Measurements from ENCODE around the gene ELMOD1. TPM values are rescaled to one million over a fixed set of nuclear protein-coding genes. Genes with fewer than 3 reads are reported as not detected.

ELMOD1 gene
- not detected for total RNA-seq

GRCh38 chr11:107590460-107591377, at the start of gene ELMOD1:
TSS of gene ELMOD1 (plus strand) at chr11:107591147. CDS start at chr11:107618190, 27,043 bp downstream.
- no peaks in the 10 kb centered on the region for H3K36me3 ChIP-seq
- intact Hi-C loops (cut with DNase I), result no loop called here
- H3K27me3 ChIP-seq, result no peaks in the 10 kb centered on the region
- TF ChIP-seq CTCF (IDR thresholded peaks at IDR 0.05), result peak in 1 of 6 experiments; percentile 23
- TF ChIP-seq POLR2A (IDR thresholded peaks at IDR 0.05), result no peak
- DNase-seq, result peak; percentile 47 to 60
- peak within 1 kb of the TSS; percentile 23 to 79 (median 43) for H3K4me3 ChIP-seq (replicated peaks in 1 of 3)
- H3K27ac ChIP-seq, result no peak within 1 kb of the TSS
- peaks cover 8 to 17% of the 10 kb centered on the region in 2 donors for H3K4me1 ChIP-seq
- WGBS, 2 donors, result 0 to 3% methylated on average over 19 to 41 of the region's 74 CpGs
- H3K9me3 ChIP-seq, result no peaks in the 10 kb centered on the region

DNA sequence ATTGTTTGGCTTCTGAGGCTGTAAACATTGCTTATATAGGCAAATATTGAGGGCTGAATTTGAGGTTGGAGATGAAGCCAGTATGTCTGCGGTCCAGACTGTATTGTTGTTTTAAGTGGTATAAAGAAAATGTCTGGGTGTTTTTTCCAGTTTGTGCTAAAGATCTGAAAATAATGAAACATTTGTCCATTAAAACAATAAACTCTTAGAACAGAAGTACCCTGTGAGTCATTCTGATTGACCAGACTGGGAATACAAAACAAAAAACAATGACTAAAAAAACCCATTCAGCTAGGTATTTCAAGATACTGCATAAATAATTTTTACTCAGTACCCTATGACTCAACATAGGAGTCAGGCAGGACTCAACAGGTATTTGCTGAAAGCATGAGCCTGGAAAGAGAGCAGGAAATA, 45.8 kb upstream of the ELMOD1 start:
- WGBS, 2 donors, result 75 to 79% methylated on average over 1 of the region's 1 CpG
- intact Hi-C loops (cut with DNase I), result no loop called here
- no peak for DNase-seq

DNA sequence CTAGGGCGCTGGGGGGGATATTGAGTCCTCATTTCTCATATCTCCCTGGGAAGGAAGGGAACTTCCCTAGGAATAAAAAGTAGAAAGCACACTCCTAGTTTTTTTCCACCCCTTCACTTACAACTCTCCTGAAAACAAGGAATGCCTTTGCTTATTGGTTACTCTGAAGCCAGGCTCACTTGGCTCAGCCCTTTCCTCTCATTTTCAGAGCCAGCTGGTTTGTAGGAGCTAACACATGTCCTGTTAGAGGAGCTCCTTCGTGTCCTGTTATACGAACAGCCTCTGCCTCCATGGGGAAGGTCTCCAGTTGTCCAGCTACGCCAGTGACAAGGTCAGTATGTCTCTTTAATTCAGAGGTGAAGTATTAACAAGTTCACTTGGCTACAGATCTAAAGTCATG, 43.0 kb upstream of the ELMOD1 start:
- no peak for TF ChIP-seq CTCF (IDR thresholded peaks at IDR 0.05)
- 86 to 97% methylated on average over 4 of the region's 4 CpGs for WGBS, 2 donors
- Histone ChIP-seq H3K27me3 (no peaks in the 10 kb centered on the region), H3K4me3 (replicated peaks in 1 of 3) (no peak overlapping the region), H3K36me3 (peaks cover under 1 to 9% of the 10 kb centered on the region in 2 donors), H3K27ac (no peak overlapping the region), H3K4me1 (peaks cover 0 to 7% of the 10 kb centered on the region in 2 donors), H3K9me3 (no peaks in the 10 kb centered on the region)
- intact Hi-C loops (cut with DNase I), result no loop called here
- DNase-seq, result no peak

More for the DNA sequence above, 45.8 kb upstream of the ELMOD1 start:
- no peaks in the 10 kb centered on the region for H3K27me3 ChIP-seq
- H3K9me3 ChIP-seq, result no peaks in the 10 kb centered on the region
- TF ChIP-seq CTCF (IDR thresholded peaks at IDR 0.05) (no peak), POLR2A (IDR thresholded peaks at IDR 0.05) (no peak)
- no peaks in the 10 kb centered on the region for H3K36me3 ChIP-seq
- peaks cover 0 to 7% of the 10 kb centered on the region in 2 donors for H3K4me1 ChIP-seq
- H3K27ac ChIP-seq, result no peak overlapping the region
- H3K4me3 ChIP-seq (replicated peaks in 1 of 3), result no peak overlapping the region

DNA sequence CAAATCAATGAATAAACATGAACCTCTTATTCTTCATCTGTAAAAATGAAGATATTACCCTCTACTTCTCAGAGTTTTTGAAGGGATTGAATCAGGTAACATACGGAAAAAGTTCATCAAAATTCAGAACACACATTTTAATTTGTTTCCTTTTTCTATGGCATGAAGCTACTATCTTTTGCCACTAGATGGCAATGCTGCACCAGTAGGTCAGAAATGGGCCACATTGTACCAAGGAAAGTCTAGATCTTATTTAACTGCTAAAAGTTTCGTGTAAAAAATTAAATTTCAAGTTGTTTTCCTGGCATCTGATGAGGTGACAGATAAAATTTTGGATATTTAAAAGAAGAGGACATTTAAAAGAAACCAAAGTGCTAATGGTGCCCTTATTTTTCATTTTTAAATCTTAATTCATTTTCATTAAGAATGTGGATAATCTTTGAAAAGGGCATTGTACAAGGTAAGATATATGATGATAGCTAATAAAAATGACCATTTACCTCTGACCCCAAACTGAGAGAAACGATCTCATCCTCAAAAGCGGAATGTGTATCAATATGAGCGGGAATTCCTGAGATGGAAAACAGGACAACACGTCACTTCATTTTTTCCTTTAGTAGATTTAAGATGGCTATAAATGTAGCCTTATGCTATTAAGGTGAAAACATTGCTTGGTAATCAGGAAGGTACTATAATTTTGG, 41.5 kb upstream of the ELMOD1 start:
- intact Hi-C loops (cut with DNase I), result no loop called here
- TF ChIP-seq CTCF (IDR thresholded peaks at IDR 0.05) (peak; percentile 54 to 85 (median 60)), POLR2A (IDR thresholded peaks at IDR 0.05) (no peak)
- H3K27me3 ChIP-seq, result no peaks in the 10 kb centered on the region
- no peak for DNase-seq
- WGBS, 2 donors, result 78 to 79% methylated on average over 6 of the region's 6 CpGs
- H3K9me3 ChIP-seq, result no peaks in the 10 kb centered on the region
- H3K36me3 ChIP-seq, result peaks cover 5 to 9% of the 10 kb centered on the region in 2 donors
- H3K4me1 ChIP-seq, result peaks cover 0 to 7% of the 10 kb centered on the region in 2 donors
- H3K4me3 ChIP-seq (replicated peaks in 1 of 3), result no peak overlapping the region
- H3K27ac ChIP-seq, result no peak overlapping the region

DNA sequence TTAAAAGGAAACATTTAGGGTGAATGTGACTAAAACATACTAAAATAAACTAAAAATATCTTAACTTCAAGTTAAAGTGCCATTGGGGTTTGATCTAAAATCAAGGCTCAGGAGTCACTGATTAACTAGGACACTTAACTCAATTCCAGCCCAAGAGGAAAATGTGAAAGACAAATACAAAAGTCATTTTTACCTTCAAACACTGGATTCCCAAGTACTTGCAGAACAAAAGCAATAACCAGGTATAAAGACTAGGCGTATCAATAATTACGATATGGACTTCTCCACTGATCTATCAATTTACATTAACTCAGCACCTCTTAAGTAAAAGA, 41.0 kb upstream of the ELMOD1 start:
- Histone ChIP-seq H3K9me3 (no peaks in the 10 kb centered on the region), H3K27me3 (no peaks in the 10 kb centered on the region), H3K27ac (no peak overlapping the region), H3K4me3 (replicated peaks in 1 of 3) (no peak overlapping the region), H3K4me1 (peaks cover 0 to 5% of the 10 kb centered on the region in 2 donors), H3K36me3 (peaks cover 5 to 9% of the 10 kb centered on the region in 2 donors)
- intact Hi-C loops (cut with DNase I), result no loop called here
- no peak for TF ChIP-seq POLR2A (IDR thresholded peaks at IDR 0.05)
- TF ChIP-seq CTCF (IDR thresholded peaks at IDR 0.05), result no peak
- WGBS, 2 donors, result 96 to 98% methylated on average over 2 of the region's 2 CpGs
- DNase-seq, result no peak

Data from thyroid gland (tissue), 4 donors.